Stimulated activated CD4-positive, alpha-beta T cell treated with anti-CD3 and anti-CD28 coated beads, Interleukin-4, amount 100 ng/mL, for 1 hour (primary cell): ENCODE measurements around the gene PRDM15.

Experiments
- DNase-seq: peaks from one replicate; pipeline ENCODE4 v3.0.0-alpha.2; 2020

Gene PRDM15

DNA sequence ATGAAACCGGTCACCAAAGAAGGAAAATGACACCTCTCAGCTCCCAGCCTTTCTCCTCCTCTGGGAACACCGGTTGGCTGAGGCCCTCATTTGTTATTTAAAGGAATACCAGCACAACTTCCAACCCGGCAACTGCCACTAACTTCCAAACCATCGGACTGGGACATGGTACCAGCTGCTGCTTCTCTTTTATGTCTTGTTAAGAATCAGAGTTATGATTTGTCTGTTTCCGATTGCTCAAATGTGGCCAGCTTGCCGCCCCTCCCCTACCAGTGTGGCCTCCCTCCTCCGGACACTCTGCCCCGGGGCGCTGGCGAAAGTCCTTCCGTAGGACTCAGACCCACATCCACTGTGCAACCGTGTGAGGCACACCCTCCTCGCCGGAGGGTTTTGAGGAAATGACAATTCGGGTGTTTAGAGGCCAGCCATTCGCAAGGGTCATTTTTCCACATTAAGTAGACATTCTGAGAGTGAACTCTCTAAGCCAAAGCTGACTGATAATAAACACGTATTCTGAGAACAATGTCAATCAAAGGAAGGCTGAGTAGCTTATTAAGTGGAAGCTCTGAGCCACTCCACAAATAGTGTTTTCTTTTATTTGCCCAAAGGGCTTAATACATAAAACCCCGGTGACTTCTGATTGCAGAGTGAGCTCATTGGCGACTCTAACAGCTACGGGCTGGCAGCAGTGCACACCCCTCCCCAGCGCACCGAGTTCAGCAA lies 117.8 kb downstream of the PRDM15 start:
- DNase-seq = no peak

DNA sequence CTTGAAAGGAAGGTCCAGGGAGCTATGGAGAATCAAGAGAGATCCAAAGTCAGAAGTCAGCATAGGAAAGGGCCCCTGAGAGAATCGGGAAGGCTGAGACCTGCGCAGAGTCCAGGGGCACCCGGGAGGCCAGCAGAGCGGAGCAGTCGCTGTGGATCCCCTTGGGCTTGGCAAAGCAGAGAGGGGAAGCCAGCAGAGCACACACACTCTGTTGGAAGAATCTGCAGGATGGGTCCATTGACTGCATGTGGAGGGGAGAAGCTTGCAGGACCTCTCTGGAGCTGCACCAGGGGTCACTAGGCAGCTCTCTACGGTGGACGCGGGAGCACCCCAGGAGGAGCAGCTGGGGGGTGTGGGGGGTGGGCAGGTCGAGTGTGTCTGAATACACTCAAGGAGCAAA lies 118.7 kb downstream of the PRDM15 start:
- DNase-seq = no peak

DNA sequence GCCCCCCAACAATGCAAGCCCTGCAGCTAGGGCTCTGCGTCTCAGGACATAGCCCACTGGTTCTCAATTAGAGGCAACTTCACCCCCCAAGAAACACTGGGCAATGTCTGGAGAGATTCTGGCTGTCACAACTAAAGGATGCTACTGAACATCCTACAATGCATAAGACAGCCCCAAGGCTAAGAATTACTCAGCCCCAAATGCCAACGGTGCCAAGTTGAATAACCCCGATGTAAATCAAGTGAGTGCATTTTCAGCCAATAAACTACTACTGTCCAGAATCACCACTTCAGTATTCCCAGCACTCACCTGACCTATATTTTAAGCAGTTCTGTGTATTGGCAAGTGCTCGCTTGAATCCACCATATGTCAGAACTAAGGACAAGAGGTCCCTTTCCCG lies 119.2 kb downstream of the PRDM15 start:
- DNase-seq = no peak

DNA sequence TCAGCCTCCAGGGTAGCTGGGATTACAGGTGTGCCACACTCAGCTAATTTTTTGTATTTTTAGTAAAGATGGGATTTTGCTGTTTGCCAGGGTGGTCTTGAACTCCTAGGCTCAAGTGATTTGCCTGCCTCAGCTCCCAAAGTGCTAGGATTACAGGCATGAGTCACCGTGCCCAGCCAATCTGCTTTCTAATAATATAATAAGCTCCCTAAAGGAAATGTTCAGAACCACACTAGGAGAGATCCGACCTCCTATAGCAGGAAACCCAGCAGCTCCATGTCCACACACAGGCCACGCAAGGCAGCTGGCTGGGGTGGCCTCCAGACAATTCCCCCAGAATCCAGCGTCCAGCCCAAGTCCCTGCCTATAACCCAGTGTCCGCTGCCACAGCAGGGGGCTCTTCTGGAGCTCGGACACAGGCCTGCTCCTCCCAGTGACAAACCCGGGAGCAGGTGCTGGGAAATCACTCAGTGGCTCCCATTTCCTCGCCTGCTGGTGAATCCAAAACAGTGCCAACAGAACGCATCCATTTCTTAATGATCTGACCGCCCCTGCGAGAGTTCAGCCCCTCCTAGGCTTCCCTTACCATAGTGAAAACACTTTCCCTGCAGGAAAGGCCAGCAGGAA lies 119.8 kb downstream of the PRDM15 start:
- DNase-seq = no peak

DNA sequence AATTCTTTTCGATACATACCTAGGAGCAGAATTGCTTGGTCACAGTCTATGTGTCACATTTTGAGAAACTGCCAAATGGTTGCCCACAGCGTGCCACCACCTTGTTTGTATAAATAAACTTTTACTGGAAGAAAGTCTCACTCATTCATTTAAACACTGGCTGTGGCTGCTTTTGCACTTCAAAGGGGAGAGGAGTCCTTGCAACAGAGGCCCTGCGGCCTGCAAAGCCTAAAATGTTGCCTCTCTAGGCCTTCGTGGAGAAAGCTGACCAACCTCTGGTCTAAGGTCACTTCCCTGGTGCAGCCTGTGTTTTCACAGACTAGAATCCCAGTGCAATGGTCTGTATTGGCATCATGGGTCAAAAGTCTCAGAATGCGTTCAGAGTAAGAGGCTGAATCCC lies 120.6 kb downstream of the PRDM15 start:
- no peak for DNase-seq

DNA sequence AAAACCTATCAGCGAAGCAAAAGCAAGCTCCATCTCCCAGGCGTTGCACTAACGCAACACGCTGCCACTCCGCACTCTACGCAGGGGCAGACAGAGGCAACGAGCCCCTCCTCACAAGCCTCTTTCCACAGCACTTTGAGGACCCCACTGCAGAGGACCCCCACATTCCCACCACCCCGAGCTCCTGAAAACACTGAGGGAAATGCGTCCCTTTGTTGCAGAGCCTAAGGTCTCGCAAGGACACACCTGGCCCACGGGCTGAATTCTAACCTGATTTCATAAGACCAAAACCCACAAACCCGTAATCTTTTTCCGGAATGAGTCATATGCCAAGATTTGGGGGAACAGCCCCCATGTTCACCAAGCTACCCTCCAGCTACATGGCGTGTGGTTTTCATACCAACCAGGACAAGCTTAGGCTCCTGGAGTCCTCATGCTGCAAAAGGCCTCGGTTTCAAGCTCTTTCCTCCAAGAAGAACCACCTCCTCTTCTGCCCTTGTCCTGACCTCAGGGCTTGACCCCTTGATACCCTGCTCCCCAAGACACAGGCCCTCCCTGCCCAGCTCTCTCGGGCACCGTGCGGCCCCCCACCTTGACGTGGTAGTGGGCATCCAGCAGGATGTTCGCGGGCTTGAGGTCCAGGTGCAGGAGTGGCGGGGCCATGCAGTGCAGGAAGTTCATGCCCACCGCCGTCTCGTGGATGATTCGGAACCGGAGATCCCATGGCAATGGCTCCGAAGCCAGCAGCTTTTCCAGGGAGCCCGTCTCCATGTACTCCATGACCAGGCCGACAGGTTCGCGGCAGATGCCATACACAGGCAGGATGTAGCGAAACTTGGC lies 123.0 kb downstream of the PRDM15 start:
- DNase-seq = no peak

DNA sequence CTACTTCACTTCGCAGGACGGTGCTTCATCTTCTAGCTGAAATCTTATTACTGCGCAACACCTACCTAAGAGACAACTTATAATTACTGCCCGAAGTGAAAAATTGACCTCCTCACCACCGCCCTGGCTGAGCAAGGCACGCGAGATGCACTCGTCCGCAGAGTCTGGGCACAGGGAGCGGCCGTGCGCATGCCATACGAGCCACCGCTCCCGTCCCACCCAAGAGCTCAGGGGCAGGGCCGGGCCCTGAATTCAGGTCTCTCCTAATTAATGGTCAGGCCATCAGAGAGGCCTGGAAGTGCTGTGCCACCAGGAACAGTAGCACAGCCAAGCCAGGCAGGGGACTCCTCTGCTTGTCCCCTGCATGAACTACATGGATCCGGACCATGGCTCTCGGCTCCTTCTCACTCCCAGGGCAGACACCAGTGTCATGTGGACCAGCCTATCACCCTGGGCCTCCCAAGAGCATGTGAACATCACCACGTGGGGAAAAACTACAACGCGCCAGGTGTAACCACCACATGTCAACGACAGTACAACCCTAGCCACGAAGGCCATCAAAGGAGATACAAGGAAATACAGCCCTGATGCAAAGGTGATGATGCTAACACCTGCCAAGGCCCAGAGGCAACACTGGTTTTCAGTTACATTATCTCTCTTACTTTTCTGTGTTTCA lies 123.7 kb downstream of the PRDM15 start:
- no peak for DNase-seq

DNA sequence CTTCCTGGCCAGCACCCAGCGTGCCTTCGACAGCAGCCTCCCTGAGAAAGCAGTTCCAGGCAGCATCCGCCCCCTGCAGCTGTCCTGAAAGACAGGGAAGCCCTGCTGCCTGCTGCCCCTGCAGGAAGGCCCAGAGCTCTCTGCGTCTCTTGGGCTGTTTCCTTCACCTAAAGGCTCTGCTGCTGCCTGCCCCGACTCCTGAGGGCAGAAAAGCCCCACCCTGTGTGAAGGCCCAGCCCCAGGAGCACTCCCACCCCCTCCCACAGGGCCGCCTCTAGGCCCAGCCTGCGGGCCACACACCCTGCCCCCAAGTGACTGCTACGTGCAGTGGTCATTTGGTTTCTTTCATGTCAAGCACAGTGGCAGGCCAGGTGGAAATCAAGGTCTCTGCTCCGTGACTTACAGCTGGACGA lies 124.7 kb downstream of the PRDM15 start:
- no peak for DNase-seq

DNA sequence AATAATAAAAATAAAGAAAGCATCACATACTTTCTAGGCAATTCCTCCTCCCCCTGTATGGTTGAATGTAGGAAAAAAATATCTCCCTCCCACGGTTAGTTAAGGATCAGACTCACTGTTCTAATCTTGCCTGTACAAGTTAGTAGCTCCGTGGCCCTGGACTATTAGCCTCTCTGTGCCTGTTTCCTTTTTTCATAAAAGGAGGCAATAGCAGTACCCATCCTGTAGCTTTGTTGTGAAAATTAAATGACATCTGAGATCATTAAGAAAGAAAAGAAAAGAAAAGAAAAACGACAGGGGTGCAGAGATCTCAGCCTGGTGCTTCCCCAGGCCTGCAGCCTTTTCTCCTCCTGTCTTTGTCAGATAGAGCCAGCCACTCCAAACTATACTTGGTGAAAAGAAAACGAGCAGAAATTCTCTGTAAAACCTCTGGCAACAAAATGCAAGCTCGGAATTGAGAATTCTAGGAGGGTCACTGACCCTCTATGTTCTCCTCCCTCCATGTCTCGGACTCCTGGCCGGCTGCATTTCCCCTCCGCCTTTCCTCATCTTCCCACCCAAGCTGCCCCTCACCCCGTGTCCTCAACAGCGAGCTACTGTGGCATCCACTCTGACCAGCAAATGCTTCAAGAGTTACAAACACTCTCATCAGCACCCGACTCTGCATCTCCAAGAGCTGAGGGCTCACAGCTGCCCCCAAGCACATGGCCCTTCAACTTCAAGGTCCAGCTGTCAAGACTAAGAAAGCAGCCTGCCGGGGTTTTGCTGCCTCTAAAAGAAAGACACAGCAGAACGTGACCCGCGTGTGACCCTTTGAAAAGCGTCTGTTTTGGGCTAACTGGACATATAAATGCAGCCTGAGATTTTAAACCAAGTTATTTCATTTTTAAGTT lies 125.9 kb downstream of the PRDM15 start:
- DNase-seq = no peak

DNA sequence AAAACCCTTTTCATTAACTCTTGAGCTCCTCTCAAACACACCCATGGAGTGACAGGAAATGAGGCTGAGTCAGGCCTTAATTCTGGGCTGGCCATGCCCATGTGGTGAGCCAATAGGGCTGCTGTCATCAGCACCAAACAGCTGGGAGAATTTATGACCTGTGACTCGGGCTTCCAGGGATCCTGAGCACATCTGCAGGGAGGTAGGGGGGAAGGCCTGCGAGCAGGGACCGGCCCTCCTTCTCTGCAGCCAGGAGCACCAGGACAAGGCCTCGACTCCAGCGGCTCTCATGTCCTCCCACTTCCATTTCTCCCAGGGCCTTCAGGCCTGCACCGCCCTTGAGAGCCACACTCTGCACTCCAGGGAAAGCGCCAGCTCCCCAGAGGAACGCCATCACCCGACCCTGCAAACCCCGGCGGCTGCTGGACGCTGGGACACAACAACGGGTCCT lies 126.9 kb downstream of the PRDM15 start:
- DNase-seq = no peak

DNA sequence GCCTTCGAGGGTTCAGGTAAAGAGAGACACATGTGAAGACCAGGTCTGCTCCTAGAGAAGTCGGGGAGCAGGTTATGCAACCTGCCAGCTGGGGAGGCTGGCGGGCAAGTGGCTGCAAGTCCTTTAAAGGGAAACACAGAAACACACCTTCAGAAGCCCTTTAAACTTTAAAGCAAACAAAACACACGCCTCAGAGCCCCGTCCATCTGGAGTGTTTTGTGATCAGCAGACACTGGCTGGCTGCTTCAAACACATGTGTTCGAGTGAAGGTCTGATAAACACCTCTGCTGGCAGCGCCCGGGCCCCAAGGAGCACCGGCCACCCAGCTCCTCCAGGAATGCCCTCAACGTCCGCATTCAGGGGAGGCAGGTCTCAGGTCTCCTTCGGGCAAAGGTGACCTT lies 127.5 kb downstream of the PRDM15 start:
- no peak for DNase-seq

DNA sequence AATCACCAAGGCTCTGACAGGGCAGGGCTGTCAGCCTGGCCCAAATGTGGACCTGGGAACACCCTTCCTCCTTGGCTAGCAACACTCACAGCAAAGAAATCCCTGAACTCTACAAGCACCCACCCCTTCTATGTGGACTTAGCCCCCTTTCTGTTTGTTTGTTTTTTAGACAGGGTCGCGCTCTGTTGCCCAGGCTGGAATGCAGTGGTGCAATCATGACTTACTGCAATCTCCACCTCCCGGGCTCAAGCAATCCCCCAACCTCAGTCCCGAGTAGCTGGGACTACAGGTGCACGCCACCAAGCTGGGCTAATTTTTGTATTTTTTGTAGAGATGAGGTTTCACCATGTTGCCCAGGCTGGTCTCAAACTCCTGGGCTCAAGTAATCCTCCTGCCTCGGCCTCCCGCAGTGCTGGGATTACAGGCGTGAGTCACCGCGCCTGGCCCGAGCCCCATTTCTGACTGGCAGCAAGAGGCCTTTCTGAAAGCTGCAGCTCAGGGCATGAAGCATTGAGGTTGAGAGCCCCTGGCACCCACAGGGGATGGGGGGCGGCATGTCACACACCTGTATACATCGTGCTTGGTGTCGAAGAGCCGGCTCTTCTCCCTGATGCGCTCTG lies 128.5 kb downstream of the PRDM15 start:
- DNase-seq = no peak

DNA sequence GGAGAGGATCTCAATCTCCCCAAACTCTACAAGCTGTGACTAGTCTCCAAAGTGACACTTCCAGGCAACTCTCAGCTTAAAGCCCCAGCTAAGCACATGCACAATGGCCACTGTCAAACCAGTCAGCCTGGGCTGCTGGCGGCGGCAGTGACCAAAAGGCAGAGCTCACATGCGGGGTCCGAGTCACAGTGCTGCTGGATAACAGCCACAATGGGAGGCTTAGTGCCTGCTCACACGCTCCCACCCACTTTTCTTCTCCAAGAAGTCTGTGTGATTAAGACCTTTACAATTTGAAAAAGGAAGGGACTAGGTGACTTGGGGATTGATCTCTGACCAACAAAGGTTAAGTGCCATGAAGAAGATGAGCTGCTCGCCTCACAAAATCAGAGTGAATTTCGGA lies 129.1 kb downstream of the PRDM15 start:
- no peak for DNase-seq

DNA sequence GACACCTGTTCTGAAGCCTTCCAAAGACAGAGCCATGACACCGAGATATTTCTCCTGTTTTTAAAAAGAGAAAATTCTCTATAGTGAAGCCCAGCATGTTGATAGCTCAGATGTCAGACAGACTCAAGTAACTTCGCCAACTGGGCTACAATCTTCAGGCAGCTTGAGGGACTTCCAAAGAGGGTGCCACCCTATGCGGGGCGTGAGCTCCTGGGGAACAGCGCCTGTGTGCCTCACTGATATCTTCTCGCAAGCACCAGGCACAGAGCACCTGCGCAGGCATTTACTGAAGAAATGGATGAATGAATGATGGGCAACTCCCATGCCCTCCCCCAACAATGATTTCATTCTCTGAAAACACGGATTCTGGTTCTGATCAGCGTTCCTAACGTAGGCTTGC lies 129.9 kb downstream of the PRDM15 start:
- DNase-seq = no peak
